Transverse colon (tissue), 3 donors: ENCODE measurements around the gene MAP3K8.

Experiments used
- CTCF ChIP-seq, 5 experiments: fragments of 200-600 bp in 3 of 5; fragments of 450-650 bp in 2 of 5; sonication (generic) in 3 of 5; IDR thresholded peaks; 1 replicate in 2 of 5; 2 replicates in 3 of 5; pipeline ENCODE4 v1.5.1; 2016 to 2017; ENCODE audit warnings: antibody characterized with exemption in 5 of 5, inconsistent platforms in 3 of 5, mild to moderate bottlenecking in 2 of 5, moderate library complexity in 1 of 5
- EP300 ChIP-seq: sonication (generic); formaldehyde crosslinking; IDR thresholded peaks from one replicate; pipeline ENCODE4 v1.6.1; 2017; ENCODE audit warnings: antibody characterized with exemption, low read depth
- POLR2A ChIP-seq: fragments of 450-650 bp; IDR thresholded peaks from one replicate; pipeline ENCODE4 v1.6.1; 2016; ENCODE audit warnings: antibody characterized with exemption, mild to moderate bottlenecking, moderate library complexity

- no peak for TF ChIP-seq CTCF (IDR thresholded peaks at IDR 0.05)
- TF ChIP-seq EP300: no peak
- no peak for TF ChIP-seq POLR2A
Observed at GRCh38 chr10:30396698-30397097, 37.3 kb upstream of the MAP3K8 start.
